Hepatocyte (in vitro differentiated cells): ENCODE data around the gene CEACAM16. TPM values are rescaled to one million over a fixed set of nuclear protein-coding genes. Genes with fewer than 3 reads are reported as not detected.

Experiments
- DNase-seq: peaks from one replicate; pipeline ENCODE4 v3.0.0-alpha.2; 2016; ENCODE audit warnings: low spot score
- H2AFZ ChIP-seq: fragments of 200-600 bp; sonication (generic); 2 replicates; pipeline ENCODE4 v1.6.0; 2016; ENCODE audit warnings: antibody characterized with exemption, mild to moderate bottlenecking
- H3K27ac ChIP-seq: fragments of 200-600 bp; sonication (generic); 2 replicates; pipeline ENCODE4 v1.5.1; 2016; ENCODE audit warnings: mild to moderate bottlenecking
- H3K27me3 ChIP-seq: fragments of 200-600 bp; sonication (generic); 2 replicates; pipeline ENCODE4 v1.6.1; 2016
- H3K36me3 ChIP-seq: fragments of 200-600 bp; sonication (generic); replicated peaks from 2 replicates; pipeline ENCODE4 v1.5.1; 2016; ENCODE audit warnings: low read depth; ENCODE audit not compliant: insufficient read depth
- H3K4me1 ChIP-seq: fragments of 200-600 bp; sonication (generic); 2 replicates; pipeline ENCODE4 v1.5.1; 2016; ENCODE audit warnings: mild to moderate bottlenecking, moderate library complexity; ENCODE audit not compliant: insufficient read depth
- H3K4me2 ChIP-seq: fragments of 200-600 bp; sonication (generic); 2 replicates; pipeline ENCODE4 v1.6.0; 2016
- H3K4me3 ChIP-seq: fragments of 200-600 bp; sonication (generic); 2 replicates; pipeline ENCODE4 v1.5.1; 2016; ENCODE audit warnings: mild to moderate bottlenecking
- H3K79me2 ChIP-seq: fragments of 200-600 bp; sonication (generic); 2 replicates; pipeline ENCODE4 v1.6.0; 2017; ENCODE audit warnings: mild to moderate bottlenecking
- H3K9me2 ChIP-seq: fragments of 200-600 bp; sonication (generic); replicated peaks from 2 replicates; pipeline ENCODE4 v1.6.0; 2017; ENCODE audit warnings: mild to moderate bottlenecking; ENCODE audit not compliant: insufficient read depth
- H3K9me3 ChIP-seq: fragments of 200-600 bp; sonication (generic); 2 replicates; pipeline ENCODE4 v1.5.1; 2016; ENCODE audit warnings: low read depth, mild to moderate bottlenecking
- H4K20me1 ChIP-seq: fragments of 200-600 bp; sonication (generic); 2 replicates; pipeline ENCODE4 v1.6.0; 2016; ENCODE audit warnings: mild to moderate bottlenecking; ENCODE audit not compliant: insufficient read depth, poor library complexity, severe bottlenecking
- EZH2 ChIP-seq: fragments of 200-600 bp; sonication (generic); IDR thresholded peaks from 2 replicates; pipeline ENCODE4 v1.6.1; 2016; ENCODE audit warnings: antibody characterized with exemption, mild to moderate bottlenecking, borderline replicate concordance
- EZH2phosphoT487 ChIP-seq: fragments of 200-600 bp; sonication (generic); IDR thresholded peaks from one replicate; pipeline ENCODE4 v1.6.1; 2018; ENCODE audit warnings: antibody characterized with exemption, mild to moderate bottlenecking, low read depth, moderate library complexity; ENCODE audit not compliant: unreplicated experiment, severe bottlenecking
- WGBS: methylation state at CpG from one replicate; pipeline ENCODE4 v1.1.6; 2016; ENCODE audit warnings: low lambda C conversion rate; ENCODE audit errors: missing lambda C conversion rate; 5-methylcytosine and 5-hydroxymethylcytosine counted together
- polyA plus RNA-seq: library from polyadenylated mRNA; unstranded; fragments of >200 nt; fragmentation: Nextera tagmentation; extraction: Ambion mirVana; gene quantifications from 2 replicates; pipeline ENCODE4 v1.2.1, GENCODE V29; 2016
- total RNA-seq: library from RNA; depleted of rRNA; stranded (reverse); fragments of >200 nt; gene quantifications from 2 replicates; pipeline ENCODE4 v1.2.3, GENCODE V29; 2014
- TF ChIP-seq, protein P1 (sequence below): fragments of 200-600 bp; sonication (generic); IDR thresholded peaks from 2 replicates; pipeline ENCODE4 v1.5.1; 2016; ENCODE audit warnings: antibody characterized with exemption, mild to moderate bottlenecking; ENCODE audit not compliant: poor library complexity

The CEACAM16 gene
- total and polyA plus RNA-seq, 2 experiments from 2014 or later, result 0.73 TPM; not detected in 1

DNA sequence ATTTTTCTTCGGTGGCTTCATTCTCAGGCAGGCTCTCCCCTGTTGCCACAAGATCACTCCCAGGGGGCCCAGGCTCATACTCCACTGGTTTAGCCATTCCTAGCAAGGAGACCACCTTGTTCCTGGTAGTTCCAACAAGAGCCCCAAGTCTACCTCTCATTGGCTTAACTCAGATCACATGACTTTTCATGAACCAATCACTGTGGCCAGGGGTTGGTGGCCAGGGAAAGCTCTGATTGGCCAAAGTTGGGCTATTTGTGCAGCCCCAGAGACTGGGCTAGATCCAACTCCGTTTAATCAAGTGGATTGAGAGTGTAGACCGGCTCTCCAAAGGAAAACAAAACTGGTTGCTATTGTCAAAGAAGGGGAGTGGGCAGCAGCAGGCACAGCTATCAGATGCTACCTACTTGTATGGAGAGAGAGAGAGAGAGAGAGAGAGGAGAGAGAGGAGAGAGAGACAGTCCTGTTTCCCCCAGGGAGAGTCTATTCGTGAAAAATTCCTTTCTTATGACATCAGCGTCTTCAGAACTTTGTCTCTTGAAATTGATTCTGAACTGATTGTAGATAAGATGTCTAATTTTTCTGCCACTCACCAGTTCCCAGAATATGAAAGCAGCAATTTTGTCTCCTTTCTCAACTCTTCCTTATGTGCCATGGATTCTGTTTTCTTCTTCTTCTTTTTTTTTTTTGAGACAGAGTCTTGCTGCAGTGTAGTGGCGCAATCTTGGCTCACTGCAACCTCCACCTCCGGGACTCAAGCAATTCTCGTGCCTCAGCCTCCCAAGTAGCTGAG is 21.7 kb upstream of the CEACAM16 start:
- Histone ChIP-seq H3K4me1 (peaks cover 3% of the 10 kb centered on the region), H3K4me2 (no peak overlapping the region), H3K9me2 (no peaks in the 10 kb centered on the region), H3K9me3 (no peaks in the 10 kb centered on the region), H2AFZ (no peak overlapping the region), H3K36me3 (no peaks in the 10 kb centered on the region), H3K27ac (peak overlapping the region; percentile 70), H3K4me3 (no peak overlapping the region), H4K20me1 (no peaks in the 10 kb centered on the region), H3K27me3 (no peaks in the 10 kb centered on the region), H3K79me2 (no peaks in the 10 kb centered on the region)
- TF ChIP-seq EZH2phosphoT487 (no peak), EZH2 (no peak)
- TF ChIP-seq, protein P1, sequence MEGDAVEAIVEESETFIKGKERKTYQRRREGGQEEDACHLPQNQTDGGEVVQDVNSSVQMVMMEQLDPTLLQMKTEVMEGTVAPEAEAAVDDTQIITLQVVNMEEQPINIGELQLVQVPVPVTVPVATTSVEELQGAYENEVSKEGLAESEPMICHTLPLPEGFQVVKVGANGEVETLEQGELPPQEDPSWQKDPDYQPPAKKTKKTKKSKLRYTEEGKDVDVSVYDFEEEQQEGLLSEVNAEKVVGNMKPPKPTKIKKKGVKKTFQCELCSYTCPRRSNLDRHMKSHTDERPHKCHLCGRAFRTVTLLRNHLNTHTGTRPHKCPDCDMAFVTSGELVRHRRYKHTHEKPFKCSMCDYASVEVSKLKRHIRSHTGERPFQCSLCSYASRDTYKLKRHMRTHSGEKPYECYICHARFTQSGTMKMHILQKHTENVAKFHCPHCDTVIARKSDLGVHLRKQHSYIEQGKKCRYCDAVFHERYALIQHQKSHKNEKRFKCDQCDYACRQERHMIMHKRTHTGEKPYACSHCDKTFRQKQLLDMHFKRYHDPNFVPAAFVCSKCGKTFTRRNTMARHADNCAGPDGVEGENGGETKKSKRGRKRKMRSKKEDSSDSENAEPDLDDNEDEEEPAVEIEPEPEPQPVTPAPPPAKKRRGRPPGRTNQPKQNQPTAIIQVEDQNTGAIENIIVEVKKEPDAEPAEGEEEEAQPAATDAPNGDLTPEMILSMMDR, result no peak
- peak; percentile 50 for DNase-seq
- 57% methylated on average over 8 of the region's 8 CpGs for WGBS

DNA sequence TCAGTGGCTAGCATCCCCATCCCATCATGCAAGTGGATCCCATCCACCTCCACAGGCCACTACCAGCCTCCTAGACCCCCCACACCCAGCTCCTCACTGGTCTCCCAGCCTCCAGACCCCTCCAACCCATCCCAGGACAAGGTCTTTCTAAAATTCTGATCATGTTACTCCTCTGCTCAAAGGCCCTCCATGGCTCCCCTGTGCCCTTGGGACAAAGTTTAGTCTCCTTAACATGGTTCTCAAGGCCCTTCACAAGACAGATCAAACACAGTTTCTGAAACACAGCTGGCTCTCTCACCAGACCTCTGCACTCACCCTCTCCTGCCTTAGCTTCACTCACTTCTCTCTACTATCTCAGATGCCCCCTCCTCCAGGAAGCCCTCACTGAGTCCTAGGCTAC is 18.4 kb upstream of the CEACAM16 start:
- Histone ChIP-seq H4K20me1 (no peaks in the 10 kb centered on the region), H3K4me2 (no peak overlapping the region), H3K36me3 (no peaks in the 10 kb centered on the region), H3K79me2 (no peaks in the 10 kb centered on the region), H3K9me2 (no peaks in the 10 kb centered on the region), H3K4me1 (peaks cover 3% of the 10 kb centered on the region), H3K27ac (no peak overlapping the region), H3K27me3 (no peaks in the 10 kb centered on the region), H3K4me3 (no peak overlapping the region), H2AFZ (no peak overlapping the region), H3K9me3 (no peaks in the 10 kb centered on the region)
- DNase-seq, result no peak
- TF ChIP-seq EZH2phosphoT487 (no peak), EZH2 (no peak)
- TF ChIP-seq, protein P1, result no peak

DNA sequence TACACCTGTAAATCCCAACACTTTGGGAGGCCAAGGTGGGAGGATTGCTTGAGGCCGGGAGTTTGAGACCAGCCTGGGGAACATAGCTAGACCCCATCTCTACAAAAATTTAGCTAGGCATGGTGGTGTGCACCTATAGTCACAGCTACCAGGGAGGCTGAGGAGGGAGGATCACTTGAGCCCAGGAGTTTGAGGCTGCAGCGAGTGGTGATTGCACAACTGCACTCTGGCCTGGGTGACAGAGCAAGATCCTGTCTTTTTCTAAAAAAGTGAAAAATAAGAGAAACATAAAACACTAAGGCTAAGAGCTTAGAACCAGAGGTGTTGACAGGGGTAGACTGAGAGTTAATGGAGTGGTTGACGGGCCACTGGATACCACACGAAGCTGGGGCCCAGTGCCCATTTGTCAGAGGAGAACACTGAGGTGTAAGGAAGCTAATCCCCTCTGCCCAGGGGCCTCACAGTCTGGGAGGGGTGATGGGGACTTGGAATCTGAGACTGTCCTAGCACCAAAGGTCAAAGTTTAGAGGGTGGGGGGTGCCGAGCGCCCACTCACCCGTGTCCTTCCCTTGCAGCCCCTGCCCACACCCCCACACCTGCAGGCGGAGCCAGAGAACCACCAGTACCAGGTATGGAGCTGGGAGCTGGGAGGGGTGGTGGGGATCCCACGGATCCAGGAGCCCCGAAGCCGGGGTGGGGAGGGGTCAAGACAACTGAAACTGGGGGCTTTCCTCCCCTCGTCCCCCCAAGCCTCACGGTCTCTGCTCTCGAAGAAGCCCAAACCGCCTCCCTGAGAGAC is 16.8 kb upstream of the CEACAM16 start:
- Histone ChIP-seq H2AFZ (no peak overlapping the region), H3K27me3 (no peaks in the 10 kb centered on the region), H4K20me1 (no peaks in the 10 kb centered on the region), H3K79me2 (no peaks in the 10 kb centered on the region), H3K36me3 (no peaks in the 10 kb centered on the region), H3K9me3 (no peaks in the 10 kb centered on the region), H3K4me3 (no peak overlapping the region), H3K4me2 (no peak overlapping the region), H3K4me1 (peaks cover under 1% of the 10 kb centered on the region), H3K9me2 (no peaks in the 10 kb centered on the region), H3K27ac (no peak overlapping the region)
- TF ChIP-seq EZH2phosphoT487 (no peak), EZH2 (no peak)
- TF ChIP-seq, protein P1, result no peak
- 86% methylated on average over 12 of the region's 15 CpGs for WGBS
- no peak for DNase-seq
